ENCODE results near the gene SLC39A11.

Gene SLC39A11

GRCh38 chr17:72802726-72803125, 289.8 kb downstream of the SLC39A11 start:
- Histone ChIP-seq H4K20me1 (ENCODE audit: insufficient read depth) (no peaks in the 10 kb centered on the region), H3K4me1 (ENCODE audit: low read depth, poor library complexity, severe bottlenecking) (no peaks in the 10 kb centered on the region), H3K36me3 (ENCODE audit: insufficient read depth) (no peaks in the 10 kb centered on the region), H3K27me3 (ENCODE audit: insufficient read depth, low read depth) (no peaks in the 10 kb centered on the region), H3K4me2 (no peak overlapping the region), H2AFZ (ENCODE audit: low read depth) (no peak overlapping the region), H3K4me3 (IDR thresholded peaks at IDR 0.05; ENCODE audit: insufficient read depth, low read depth, low read length) (no peak overlapping the region), H3K27ac (no peak overlapping the region), H3K9ac (no peak overlapping the region), H3K79me2 (ENCODE audit: insufficient read depth, low read depth) (no peaks in the 10 kb centered on the region)
- no peak for TF ChIP-seq CTCF (conservative IDR thresholded peaks at IDR 0.05; ENCODE audit: low read depth, low read length)

GRCh38 chr17:72797142-72797541, 295.3 kb downstream of the SLC39A11 start:
- Histone ChIP-seq H3K27me3 (ENCODE audit: insufficient read depth, low read depth) (no peaks in the 10 kb centered on the region), H3K4me2 (no peak overlapping the region), H4K20me1 (ENCODE audit: insufficient read depth) (no peaks in the 10 kb centered on the region), H3K36me3 (ENCODE audit: insufficient read depth) (no peaks in the 10 kb centered on the region), H3K4me3 (IDR thresholded peaks at IDR 0.05; ENCODE audit: insufficient read depth, low read depth, low read length) (no peak overlapping the region), H3K79me2 (ENCODE audit: insufficient read depth, low read depth) (no peaks in the 10 kb centered on the region), H3K4me1 (ENCODE audit: low read depth, poor library complexity, severe bottlenecking) (no peaks in the 10 kb centered on the region), H3K9ac (no peak overlapping the region), H3K27ac (no peak overlapping the region), H2AFZ (ENCODE audit: low read depth) (no peak overlapping the region)
- no peak for TF ChIP-seq CTCF (conservative IDR thresholded peaks at IDR 0.05; ENCODE audit: low read depth, low read length)

GRCh38 chr17:72795941-72796340, 296.5 kb downstream of the SLC39A11 start:
- Histone ChIP-seq H3K4me1 (ENCODE audit: low read depth, poor library complexity, severe bottlenecking) (no peaks in the 10 kb centered on the region), H3K36me3 (ENCODE audit: insufficient read depth) (no peaks in the 10 kb centered on the region), H3K9ac (no peak overlapping the region), H3K27me3 (ENCODE audit: insufficient read depth, low read depth) (no peaks in the 10 kb centered on the region), H2AFZ (ENCODE audit: low read depth) (no peak overlapping the region), H3K79me2 (ENCODE audit: insufficient read depth, low read depth) (no peaks in the 10 kb centered on the region), H3K4me2 (no peak overlapping the region), H4K20me1 (ENCODE audit: insufficient read depth) (no peaks in the 10 kb centered on the region), H3K27ac (no peak overlapping the region), H3K4me3 (IDR thresholded peaks at IDR 0.05; ENCODE audit: insufficient read depth, low read depth, low read length) (no peak overlapping the region)
- no peak for TF ChIP-seq CTCF (conservative IDR thresholded peaks at IDR 0.05; ENCODE audit: low read depth, low read length)

GRCh38 chr17:72794152-72794551, 298.3 kb downstream of the SLC39A11 start:
- Histone ChIP-seq H3K4me1 (ENCODE audit: low read depth, poor library complexity, severe bottlenecking) (no peaks in the 10 kb centered on the region), H3K27me3 (ENCODE audit: insufficient read depth, low read depth) (no peaks in the 10 kb centered on the region), H3K4me2 (no peak overlapping the region), H3K4me3 (IDR thresholded peaks at IDR 0.05; ENCODE audit: insufficient read depth, low read depth, low read length) (no peak overlapping the region), H2AFZ (ENCODE audit: low read depth) (no peak overlapping the region), H3K9ac (no peak overlapping the region), H3K27ac (no peak overlapping the region), H3K79me2 (ENCODE audit: insufficient read depth, low read depth) (no peaks in the 10 kb centered on the region), H4K20me1 (ENCODE audit: insufficient read depth) (no peaks in the 10 kb centered on the region), H3K36me3 (ENCODE audit: insufficient read depth) (no peaks in the 10 kb centered on the region)
- TF ChIP-seq CTCF (conservative IDR thresholded peaks at IDR 0.05; ENCODE audit: low read depth, low read length), result no peak
